ENCODE data around the gene SEC61A2.

- TF ChIP-seq CTCF (IDR thresholded peaks at IDR 0.05) (no peak), EZH2 (IDR thresholded peaks at IDR 0.05; ENCODE audit: borderline replicate concordance, insufficient read depth, low read depth, low read length, poor library complexity, severe bottlenecking) (no peak)
Measured at GRCh38 chr10:12191715-12192114, 62.2 kb downstream of the SEC61A2 start.

All from B cell (primary cell).